Central memory CD8-positive, alpha-beta T cell (primary cell): ENCODE measurements around the gene COL18A1.

Experiments
- ATAC-seq: fragments of 150-1000 bp; cut with Tn5 transposase; replicated peaks from 2 replicates; pipeline ENCODE4 v1.10.0; 2022; ENCODE audit warnings: mild to moderate bottlenecking, moderate FRiP score, moderate number of reproducible peaks; ENCODE audit not compliant: poor library complexity, severe bottlenecking; ENCODE audit errors: extremely low read depth
- DNase-seq, 2 donors: peaks; one replicate each; pipeline ENCODE4 v3.0.0; 2021; ENCODE audit warnings: low spot score in 2 of 2
- H3K27ac Mint-ChIP-seq: one replicate; pipeline ENCODE4 v1.8.0; 2022; ENCODE audit warnings: low read depth, mild to moderate bottlenecking, moderate library complexity, mixed read lengths
- H3K27me3 Mint-ChIP-seq: one replicate; pipeline ENCODE4 v1.8.0; 2022; ENCODE audit warnings: mixed read lengths
- H3K36me3 Mint-ChIP-seq: one replicate; pipeline ENCODE4 v1.8.0; 2022; ENCODE audit warnings: mild to moderate bottlenecking, moderate library complexity, mixed read lengths; ENCODE audit not compliant: insufficient read depth
- H3K4me1 Mint-ChIP-seq: one replicate; pipeline ENCODE4 v1.8.0; 2022; ENCODE audit warnings: mixed read lengths
- H3K4me3 Mint-ChIP-seq: one replicate; pipeline ENCODE4 v1.8.0; 2022; ENCODE audit warnings: mild to moderate bottlenecking, moderate library complexity, mixed read lengths
- H3K9me3 Mint-ChIP-seq: one replicate; pipeline ENCODE4 v1.8.0; 2022; ENCODE audit warnings: mixed read lengths

COL18A1 gene

GRCh38 chr21:45448283-45448809 lies 43.4 kb downstream of the COL18A1 start:
- Mint-ChIP-seq H3K36me3 (no peaks in the 10 kb centered on the region), H3K27me3 (peaks cover 49% of the 10 kb centered on the region), H3K4me1 (no peaks in the 10 kb centered on the region), H3K4me3 (no peak overlapping the region), H3K9me3 (no peaks in the 10 kb centered on the region), H3K27ac (no peak overlapping the region)
- DNase-seq (no peak), ATAC-seq (no peak)

- Mint-ChIP-seq H3K4me1 (no peaks in the 10 kb centered on the region), H3K27ac (no peak overlapping the region), H3K9me3 (no peaks in the 10 kb centered on the region), H3K36me3 (no peaks in the 10 kb centered on the region), H3K4me3 (no peak overlapping the region), H3K27me3 (peaks cover 49% of the 10 kb centered on the region)
- DNase-seq, result no peak
- ATAC-seq, result no peak
Observed at GRCh38 chr21:45448810-45449657, 44.1 kb downstream of the COL18A1 start.

DNA sequence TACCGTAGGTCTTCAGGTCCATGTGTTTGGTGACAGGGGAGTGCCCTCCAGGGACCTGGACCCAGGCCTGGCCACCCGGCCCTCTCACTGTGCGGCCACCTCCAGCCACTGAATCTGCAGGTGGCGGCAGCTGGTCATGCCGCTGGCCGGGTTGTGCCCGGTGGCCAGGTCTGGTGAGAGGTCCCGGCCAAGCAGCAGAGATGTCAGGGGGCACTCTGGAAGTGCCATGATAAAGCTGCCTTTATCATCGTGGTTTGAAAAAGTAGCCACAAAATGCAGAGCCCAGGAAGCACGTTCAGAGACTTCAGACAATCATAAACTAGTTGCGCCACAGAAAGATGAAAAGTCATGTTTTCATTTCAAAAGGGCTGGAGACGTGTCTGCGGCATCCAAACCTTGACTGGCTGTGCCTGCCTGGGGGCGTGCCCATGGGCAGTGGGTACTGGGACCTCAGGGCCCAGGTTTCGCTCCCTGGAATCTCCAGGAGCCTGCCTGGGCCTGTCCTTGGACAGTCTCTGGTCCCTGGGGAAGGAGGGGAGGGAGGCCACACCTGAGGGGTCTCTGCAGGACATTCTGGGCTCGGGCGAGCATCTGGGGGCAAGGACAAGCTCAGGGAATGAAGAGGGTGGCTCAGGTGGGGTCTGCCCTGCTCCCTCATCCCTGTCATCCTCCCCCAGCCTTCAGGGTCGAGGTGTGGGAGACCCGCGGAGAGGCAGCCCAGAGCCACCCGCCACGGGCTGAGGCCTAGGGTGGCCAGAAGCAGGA lies 44.9 kb downstream of the COL18A1 start:
- Mint-ChIP-seq H3K4me3 (no peak overlapping the region), H3K27me3 (peaks cover 48% of the 10 kb centered on the region), H3K9me3 (no peaks in the 10 kb centered on the region), H3K36me3 (no peaks in the 10 kb centered on the region), H3K27ac (no peak overlapping the region), H3K4me1 (no peaks in the 10 kb centered on the region)
- ATAC-seq, result no peak
- DNase-seq, result no peak

DNA sequence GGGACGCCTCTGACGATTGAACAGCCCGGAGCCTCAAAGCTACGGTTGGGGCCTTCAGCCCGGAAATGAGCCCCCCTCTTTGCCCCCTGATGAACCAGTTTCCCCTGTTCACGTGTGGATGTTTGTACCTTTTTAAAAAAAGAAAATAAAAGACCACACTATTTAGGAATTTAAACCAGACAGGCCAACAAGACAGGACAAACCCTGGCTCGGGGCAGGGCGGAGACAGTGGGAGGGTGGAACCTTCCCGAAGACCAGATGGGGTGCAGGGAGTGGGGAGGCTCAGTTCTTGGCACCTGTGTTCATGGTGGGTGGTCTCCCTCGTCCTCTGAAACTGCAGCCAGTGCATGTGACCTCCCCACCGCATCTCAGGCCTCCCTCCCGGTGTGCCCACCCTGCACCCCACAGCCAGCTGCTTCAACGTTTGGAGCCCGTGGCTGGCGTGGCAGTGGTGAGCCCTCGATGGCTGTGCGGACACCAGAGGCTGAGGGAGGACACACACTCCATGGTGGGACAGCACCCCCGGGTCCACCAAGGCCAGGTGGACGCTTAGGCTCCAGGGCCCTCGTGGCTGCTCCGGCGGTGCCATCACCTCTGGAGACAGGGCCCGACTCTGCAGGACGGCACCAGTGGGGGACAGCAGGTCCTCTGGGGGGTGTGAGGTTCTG lies 45.6 kb downstream of the COL18A1 start:
- no peaks in the 10 kb centered on the region for H3K4me1 Mint-ChIP-seq
- no peak for DNase-seq
- no peak overlapping the region for H3K4me3 Mint-ChIP-seq
- peaks cover 40% of the 10 kb centered on the region for H3K27me3 Mint-ChIP-seq
- H3K27ac Mint-ChIP-seq, result no peak overlapping the region
- no peaks in the 10 kb centered on the region for H3K9me3 Mint-ChIP-seq
- ATAC-seq, result no peak
- no peaks in the 10 kb centered on the region for H3K36me3 Mint-ChIP-seq

DNA sequence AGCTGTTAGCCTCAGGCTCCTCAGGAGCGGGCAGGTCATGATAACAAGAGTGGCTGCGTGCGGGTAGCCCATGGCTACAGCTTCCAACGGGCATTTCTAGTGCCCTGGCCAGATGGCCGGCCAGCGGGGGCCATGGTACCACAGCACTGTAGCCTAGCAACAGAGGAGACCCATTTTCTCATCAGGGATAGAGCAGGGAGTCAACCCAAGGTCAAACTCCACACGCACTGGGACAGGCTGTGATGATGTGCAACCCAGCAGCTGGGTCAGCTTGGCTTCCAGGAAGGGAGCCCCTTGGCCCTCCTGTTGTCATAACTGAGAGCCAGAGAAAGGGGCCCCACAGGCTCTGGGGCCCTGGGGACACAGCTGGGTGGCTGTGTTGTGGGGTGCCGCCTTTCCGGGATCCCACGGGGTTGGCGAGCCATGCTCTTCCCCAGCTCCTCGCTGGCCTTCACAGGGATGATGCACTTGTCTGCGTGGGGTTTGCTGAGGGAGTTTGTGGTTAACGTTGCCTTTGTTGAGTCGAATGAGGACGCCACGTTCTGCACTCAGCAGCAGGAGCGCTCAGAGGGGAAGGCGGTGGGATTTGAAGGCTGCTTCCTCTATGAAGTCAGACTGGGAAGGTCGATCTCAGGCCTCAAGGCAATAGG lies 46.3 kb downstream of the COL18A1 start:
- no peaks in the 10 kb centered on the region for H3K4me1 Mint-ChIP-seq
- no peak for DNase-seq
- H3K27ac Mint-ChIP-seq, result no peak overlapping the region
- H3K27me3 Mint-ChIP-seq, result peaks cover 34% of the 10 kb centered on the region
- H3K4me3 Mint-ChIP-seq, result no peak overlapping the region
- H3K9me3 Mint-ChIP-seq, result no peaks in the 10 kb centered on the region
- no peak for ATAC-seq
- no peaks in the 10 kb centered on the region for H3K36me3 Mint-ChIP-seq

DNA sequence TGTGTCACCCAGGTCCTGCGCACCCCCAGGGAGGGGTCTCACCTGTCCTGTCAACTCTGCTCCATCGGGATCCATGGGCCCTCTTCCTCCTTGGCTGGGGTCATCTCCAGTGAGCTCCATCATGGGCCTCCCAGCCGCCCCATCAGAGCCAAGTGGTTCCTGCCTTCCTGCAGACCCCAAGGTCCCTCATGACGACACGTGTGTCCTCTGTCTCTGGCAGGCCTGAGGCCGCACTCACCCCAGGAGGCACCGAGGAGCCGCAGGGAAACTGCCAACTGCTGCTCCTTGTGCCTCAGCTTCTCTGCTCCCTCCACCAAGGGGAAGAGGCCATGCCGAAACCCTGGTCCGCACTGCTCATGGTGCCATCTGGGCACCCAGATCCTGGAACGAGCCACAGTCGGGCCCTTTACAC lies 46.8 kb downstream of the COL18A1 start:
- no peaks in the 10 kb centered on the region for H3K9me3 Mint-ChIP-seq
- no peak overlapping the region for H3K27ac Mint-ChIP-seq
- H3K4me1 Mint-ChIP-seq, result no peaks in the 10 kb centered on the region
- H3K27me3 Mint-ChIP-seq, result peaks cover 29% of the 10 kb centered on the region
- no peak for DNase-seq
- no peak for ATAC-seq
- H3K36me3 Mint-ChIP-seq, result no peaks in the 10 kb centered on the region
- no peak overlapping the region for H3K4me3 Mint-ChIP-seq

GRCh38 chr21:45452696-45453307 lies 47.8 kb downstream of the COL18A1 start:
- Mint-ChIP-seq H3K4me3 (no peak overlapping the region), H3K36me3 (no peaks in the 10 kb centered on the region), H3K9me3 (no peaks in the 10 kb centered on the region), H3K4me1 (no peaks in the 10 kb centered on the region), H3K27me3 (peaks cover 19% of the 10 kb centered on the region), H3K27ac (no peak overlapping the region)
- DNase-seq (no peak), ATAC-seq (no peak)

- peaks cover 13% of the 10 kb centered on the region for H3K27me3 Mint-ChIP-seq
- H3K9me3 Mint-ChIP-seq, result no peaks in the 10 kb centered on the region
- H3K4me3 Mint-ChIP-seq, result no peak overlapping the region
- ATAC-seq (no peak), DNase-seq (no peak)
- no peaks in the 10 kb centered on the region for H3K4me1 Mint-ChIP-seq
- no peak overlapping the region for H3K27ac Mint-ChIP-seq
- H3K36me3 Mint-ChIP-seq, result no peaks in the 10 kb centered on the region
Observed at GRCh38 chr21:45453308-45453950, 48.5 kb downstream of the COL18A1 start.

DNA sequence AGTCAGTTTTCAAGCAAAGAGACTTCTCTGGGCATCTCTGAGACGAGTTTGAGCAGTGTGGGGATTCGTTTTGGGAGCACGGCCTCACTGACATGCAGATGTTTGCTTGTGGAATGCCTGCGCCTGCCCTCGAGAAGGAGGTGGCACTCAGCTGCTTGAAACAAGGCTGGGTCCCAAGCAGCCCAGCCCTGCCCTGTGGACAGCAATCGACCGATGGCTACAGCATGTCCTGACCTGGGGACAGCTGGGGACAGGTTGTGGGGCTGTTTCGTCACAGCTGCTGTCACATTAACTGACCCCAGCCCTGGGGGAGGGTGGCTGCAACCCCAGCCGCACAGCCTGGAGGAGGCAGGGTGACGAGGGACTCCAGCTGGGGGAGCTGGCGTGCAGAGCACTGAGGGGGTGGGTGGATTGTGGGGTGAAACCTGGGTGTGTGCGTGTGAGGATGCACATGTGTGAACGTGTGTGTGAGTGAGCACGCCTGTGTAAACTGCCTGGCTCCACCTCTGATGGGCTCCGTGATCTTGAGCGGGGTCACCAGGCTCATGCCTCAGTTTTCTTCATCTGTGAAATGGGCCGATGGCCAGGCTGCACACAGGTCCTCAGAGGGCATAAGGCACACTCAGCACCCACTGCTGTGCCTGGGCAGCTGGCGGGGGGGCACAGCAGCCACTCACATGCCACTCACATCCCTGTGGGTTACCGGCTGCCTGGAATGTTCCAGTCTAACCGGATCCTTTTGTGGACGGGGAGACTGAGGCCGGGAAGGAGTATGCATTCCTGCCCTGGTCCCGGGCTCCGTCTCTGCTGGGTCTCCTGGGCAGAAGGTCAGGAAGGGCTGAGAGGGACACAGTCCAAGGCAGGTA lies 49.3 kb downstream of the COL18A1 start:
- ATAC-seq (no peak), DNase-seq (no peak)
- Mint-ChIP-seq H3K9me3 (no peaks in the 10 kb centered on the region), H3K27me3 (peaks cover 4% of the 10 kb centered on the region), H3K4me3 (no peak overlapping the region), H3K4me1 (no peaks in the 10 kb centered on the region), H3K36me3 (no peaks in the 10 kb centered on the region), H3K27ac (no peak overlapping the region)

DNA sequence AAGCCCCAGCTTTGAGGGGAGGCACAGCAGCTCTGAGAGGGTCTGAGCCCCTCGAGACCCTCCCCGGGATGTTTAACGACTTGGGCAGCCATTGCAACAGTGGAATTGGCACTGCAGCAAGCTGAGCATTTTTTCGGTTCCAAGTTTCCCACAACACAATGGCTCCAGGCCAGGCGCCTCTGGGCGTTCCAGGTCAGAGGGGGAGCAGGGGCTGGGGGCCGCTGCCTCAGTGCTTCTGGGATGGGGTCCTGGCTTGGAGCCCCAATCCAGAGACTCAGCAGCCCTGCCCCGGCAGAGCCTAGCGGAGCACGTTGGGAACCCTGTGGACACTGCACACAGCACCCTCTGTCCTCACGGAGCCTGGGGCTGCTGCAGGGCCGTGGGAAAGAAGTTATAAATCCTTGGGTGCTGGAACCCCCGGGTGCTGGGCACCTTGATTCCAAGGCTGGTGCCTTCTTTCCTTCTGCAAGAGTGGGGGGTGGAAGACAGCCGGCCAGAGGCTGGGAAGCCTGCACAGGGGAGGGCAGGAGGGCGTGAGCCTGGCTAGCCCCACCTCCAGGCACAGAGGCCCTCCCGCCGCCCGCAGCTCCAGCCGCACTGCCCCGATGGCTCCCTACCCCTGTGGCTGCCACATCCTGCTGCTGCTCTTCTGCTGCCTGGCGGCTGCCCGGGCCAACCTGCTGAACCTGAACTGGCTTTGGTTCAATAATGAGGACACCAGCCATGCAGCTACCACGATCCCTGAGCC lies 50.1 kb downstream of the COL18A1 start:
- H3K27ac Mint-ChIP-seq, result no peak overlapping the region
- DNase-seq, result no peak
- no peaks in the 10 kb centered on the region for H3K9me3 Mint-ChIP-seq
- no peak for ATAC-seq
- H3K4me3 Mint-ChIP-seq, result no peak overlapping the region
- no peaks in the 10 kb centered on the region for H3K36me3 Mint-ChIP-seq
- no peaks in the 10 kb centered on the region for H3K4me1 Mint-ChIP-seq
- peaks cover 2% of the 10 kb centered on the region for H3K27me3 Mint-ChIP-seq
